HG03342 (cell line): ENCODE data around the gene MED28.

Source experiments
- ATAC-seq: cut with Tn5 transposase; IDR thresholded peaks from one replicate; pipeline ENCODE4 v1.9.1; 2021; ENCODE audit warnings: mild to moderate bottlenecking, moderate library complexity; ENCODE audit not compliant: unreplicated experiment

The MED28 gene

GRCh38 chr4:17665346-17665745 lies 50.9 kb downstream of the MED28 start:
- no peak for ATAC-seq

GRCh38 chr4:17665852-17666251 lies 51.4 kb downstream of the MED28 start:
- no peak for ATAC-seq

- ATAC-seq = no peak
These were observed 52.8 kb downstream of the MED28 start for GRCh38 chr4:17667253-17667652.

- ATAC-seq = no peak
These were observed 53.3 kb downstream of the MED28 start for GRCh38 chr4:17667653-17668201.

GRCh38 chr4:17670423-17670822 lies 56.0 kb downstream of the MED28 start:
- ATAC-seq = no peak

- no peak for ATAC-seq
These were observed 66.3 kb downstream of the MED28 start for GRCh38 chr4:17680559-17681280.

- no peak for ATAC-seq
These were observed 67.1 kb downstream of the MED28 start for GRCh38 chr4:17681281-17682221.

- ATAC-seq = no peak
These were observed 67.8 kb downstream of the MED28 start for GRCh38 chr4:17682222-17682566.
